Measurements from ENCODE around the gene SLC12A8. TPM values are rescaled to one million over a fixed set of nuclear protein-coding genes. Genes with fewer than 3 reads are reported as not detected.

The SLC12A8 gene
- total and polyA plus RNA-seq, 10 of the 15 experiments (the other 5 are each of a cell fraction or from before 2014, with no cell fraction given), result 2.5 to 71.6 (median 50.1) TPM

- H3K27me3 ChIP-seq (replicated peaks in 1 of 2; ENCODE audit: control insufficient read depth in 2 of 2, insufficient read depth in 2 of 2, low read length in 1 of 2), result no peaks in the 10 kb centered on the region
- H3K27ac ChIP-seq (ENCODE audit: control insufficient read depth, insufficient read depth), result peak overlapping the region; percentile 81
- POLR2A ChIA-PET, result interaction anchor here (0.5 to 1.7 kb wide), 9 partner anchors 40 to 140 kb away, joined by 3 to 7 read pairs (median 4); no protein-coding TSS in a partner anchor
- peak overlapping the region; percentile 76 for H3K9ac ChIP-seq (ENCODE audit: control insufficient read depth, insufficient read depth, low read length)
- FAIRE-seq, result peak; percentile 84
- peak; percentile 56 for DNase-seq (ENCODE audit: low read depth, low spot score)
- H3K4me1 ChIP-seq (ENCODE audit: control insufficient read depth, insufficient read depth, low read length), result peaks cover 26% of the 10 kb centered on the region
- 2% methylated on average over 14 of the region's 14 CpGs for WGBS (ENCODE audit: insufficient coverage, insufficient replicate concordance, low lambda C conversion rate, missing lambda C conversion rate)
- peak overlapping the region; percentile 93 for H3K4me3 ChIP-seq
- SMC1A ChIA-PET (ENCODE audit: uncharacterized antibody, unreplicated experiment), result interaction anchor here (0.8 to 3.6 kb wide), 31 partner anchors 9 to 383 kb away, joined by 3 to 33 read pairs (median 5); partner anchors contain the start of gene MUC13
- RAD21 ChIA-PET (ENCODE audit: unreplicated experiment), result interaction anchor here (0.8 to 4.0 kb wide), 27 partner anchors 28 to 533 kb away, joined by 3 to 39 read pairs (median 5); partner anchors contain the start of genes MUC13 and ZNF148
- no peaks in the 10 kb centered on the region for H4K20me1 ChIP-seq (ENCODE audit: control insufficient read depth, insufficient read depth)
- in situ Hi-C loops (cut with MboI) (no loop called here), intact Hi-C loops (cut with micrococcal nuclease; ENCODE audit: unreplicated experiment) (loop anchor here (2.0 to 5.0 kb wide), 3 partner anchors 57 to 150 kb away; no protein-coding TSS in a partner anchor)
- ATAC-seq, result peak; percentile 56
- peak overlapping the region; percentile 97 for H3K4me2 ChIP-seq (ENCODE audit: control insufficient read depth, insufficient read depth)
- CTCF ChIA-PET, result interaction anchor here (0.6 to 2.2 kb wide), 16 partner anchors 13 to 412 kb away, joined by 3 to 10 read pairs (median 4); no protein-coding TSS in a partner anchor
- no peaks in the 10 kb centered on the region for H3K9me3 ChIP-seq (replicated peaks; ENCODE audit: control insufficient read depth, insufficient read depth, low read length)
- H3K79me2 ChIP-seq (ENCODE audit: control insufficient read depth, insufficient read depth, low read length), result peaks cover 68% of the 10 kb centered on the region
- 0 out of 4 replicates have a peak, but pooled peaks cover 0 to 5% of the 10 kb centered on the region in 2 experiments for H3K36me3 ChIP-seq (ENCODE audit: control insufficient read depth in 2 of 2, insufficient read depth in 2 of 2, low read length in 1 of 2)
- no TSS peak for BruUV-seq (replicated peaks)
- peak overlapping the region; percentile 44 for H2AFZ ChIP-seq (ENCODE audit: control insufficient read depth, low read depth, low read length)
- TF ChIP-seq SIN3A (IDR thresholded peaks at IDR 0.05; ENCODE audit: low read depth, low read length) (no peak; the same call in 1 of the 2 replicates), MEF2B (IDR thresholded peaks at IDR 0.05; ENCODE audit: partially characterized antibody, poor library complexity, severe bottlenecking) (peak; percentile 24), NR2F1 (conservative IDR thresholded peaks at IDR 0.05) (no peak), ZNF592 (IDR thresholded peaks at IDR 0.05) (no peak), ZZZ3 (IDR thresholded peaks at IDR 0.05; ENCODE audit: control insufficient read depth, insufficient read length, low read depth) (no peak), HSF1 (IDR thresholded peaks at IDR 0.05; ENCODE audit: low read depth, low read length) (no peak), FOS (IDR thresholded peaks at IDR 0.05; ENCODE audit: borderline replicate concordance, extremely low read depth, insufficient read length) (no peak), SKIL (IDR thresholded peaks at IDR 0.05; ENCODE audit: low read depth, poor library complexity, severe bottlenecking) (no peak), EZH2 (IDR thresholded peaks at IDR 0.05; ENCODE audit: borderline replicate concordance, control insufficient read depth, low read depth, low read length) (no peak), ZNF622 (IDR thresholded peaks at IDR 0.05) (no peak), RUNX3 (IDR thresholded peaks at IDR 0.05; ENCODE audit: low read length) (peak; percentile 90), SREBF2 (IDR thresholded peaks at IDR 0.05; ENCODE audit: low read length) (no peak), CEBPB (IDR thresholded peaks at IDR 0.05; ENCODE audit: borderline replicate concordance in 1 of 2, low read depth in 2 of 2, low read length in 2 of 2) (no peak; a peak in 1 of 4 replicates)
Observed at GRCh38 chr3:125051715-125052581, 160.6 kb downstream of the SLC12A8 start.
